HS-27A (cell line): ENCODE results near the gene FAM168A.

Experiments
- DNase-seq: peaks from one replicate; pipeline ENCODE4 v3.0.0-alpha.2; 2012; ENCODE audit warnings: low read depth, missing footprints

Gene FAM168A

DNA sequence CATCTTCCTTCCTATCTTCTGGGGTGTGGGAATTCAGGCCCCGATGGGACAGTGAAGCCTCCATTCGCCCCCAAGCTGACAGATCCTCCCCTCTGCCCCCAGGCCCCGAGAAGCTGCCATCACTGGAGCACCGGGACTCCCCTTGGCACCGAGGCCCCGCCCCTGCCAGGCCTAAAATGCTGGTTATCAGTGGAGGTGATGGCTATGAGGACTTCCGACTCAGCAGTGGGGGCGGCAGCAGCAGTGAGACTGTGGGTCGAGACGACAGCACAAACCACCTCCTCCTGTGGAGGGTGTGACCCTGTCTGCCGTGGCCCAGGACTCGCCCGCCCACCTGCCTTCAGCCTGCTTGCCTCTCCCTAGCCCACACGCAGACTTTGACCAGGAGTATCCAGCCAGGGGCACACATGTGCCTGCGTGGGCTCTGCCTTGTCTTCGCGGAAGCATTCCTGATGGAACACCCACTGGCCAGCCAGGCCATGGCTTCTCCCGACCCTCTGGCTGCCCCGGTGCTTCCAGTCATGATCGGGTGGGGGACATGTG lies 230.4 kb downstream of the FAM168A start:
- DNase-seq: no peak

DNA sequence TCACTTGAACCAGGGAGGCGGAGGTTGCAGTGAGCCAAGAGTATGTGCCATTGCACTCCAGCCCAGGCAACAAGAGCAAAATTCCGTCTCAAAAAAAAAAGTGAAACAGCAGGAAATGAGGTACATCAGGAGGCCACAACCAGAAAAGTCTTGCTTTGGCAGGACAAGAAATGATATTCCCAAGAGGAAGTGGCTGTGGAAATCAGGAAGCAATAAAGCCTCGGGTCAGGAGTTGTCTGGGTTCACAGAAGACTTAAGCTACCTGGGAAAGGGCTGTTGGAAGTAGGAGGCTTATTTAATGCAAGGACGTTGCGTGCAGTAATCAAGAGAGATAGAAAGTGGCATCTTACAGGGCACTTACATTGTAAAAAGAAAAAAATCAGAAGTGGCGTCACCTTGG lies 231.0 kb downstream of the FAM168A start:
- no peak for DNase-seq

DNA sequence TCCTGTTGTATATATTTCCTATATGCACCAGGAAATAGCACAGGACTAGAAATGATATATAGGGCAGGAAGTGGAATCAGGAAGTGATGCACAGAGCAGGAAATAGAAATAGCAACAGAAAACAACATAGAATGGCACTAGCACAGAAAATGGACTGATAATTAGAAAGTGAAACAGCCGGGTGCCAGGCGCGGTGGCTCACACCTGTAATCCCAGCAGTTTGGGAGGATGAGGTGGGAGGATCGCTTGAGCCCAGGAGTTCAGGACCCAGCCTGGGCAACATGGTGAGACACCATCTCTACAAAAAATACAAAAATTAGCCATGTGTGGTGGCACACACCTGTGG lies 231.7 kb downstream of the FAM168A start:
- no peak for DNase-seq

DNA sequence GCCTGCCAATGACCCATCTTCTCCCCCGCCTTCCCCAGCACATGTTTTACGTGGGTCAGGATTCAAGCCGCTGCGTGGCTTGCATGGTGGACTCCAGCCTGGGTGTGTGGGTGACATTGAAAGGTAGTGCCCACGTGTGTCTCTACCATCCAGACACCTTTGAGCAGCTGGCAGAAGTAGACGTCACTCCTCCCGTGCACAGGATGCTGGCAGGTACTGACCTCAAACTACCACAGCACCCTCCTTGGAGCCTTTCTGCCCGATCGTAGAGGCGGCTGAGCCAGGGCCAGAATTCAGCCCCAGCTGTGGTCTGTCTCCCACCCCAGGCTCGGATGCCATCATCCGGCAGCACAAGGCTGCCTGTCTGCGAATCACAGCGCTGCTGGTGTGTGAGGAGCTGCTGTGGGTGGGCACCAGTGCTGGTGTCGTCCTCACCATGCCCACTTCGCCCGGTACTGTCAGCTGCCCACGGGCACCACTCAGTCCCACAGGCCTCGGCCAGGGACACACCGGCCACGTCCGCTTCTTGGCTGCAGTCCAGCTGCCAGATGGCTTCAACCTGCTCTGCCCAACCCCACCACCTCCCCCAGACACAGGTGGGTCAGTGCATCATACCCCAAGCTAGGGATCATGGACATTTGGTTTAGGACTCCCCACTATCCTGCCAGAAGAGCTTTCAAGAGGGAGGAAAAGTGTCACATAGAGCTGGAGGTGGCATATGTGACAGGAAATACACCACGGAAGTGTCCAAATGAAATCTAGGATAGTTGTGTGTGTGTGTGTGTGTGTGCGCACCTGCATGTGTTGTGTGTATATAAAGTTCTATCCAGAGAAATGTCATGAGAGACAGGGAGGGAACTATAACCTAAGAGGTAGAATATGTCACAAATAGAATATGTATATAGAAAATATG lies 232.3 kb downstream of the FAM168A start:
- DNase-seq: no peak

DNA sequence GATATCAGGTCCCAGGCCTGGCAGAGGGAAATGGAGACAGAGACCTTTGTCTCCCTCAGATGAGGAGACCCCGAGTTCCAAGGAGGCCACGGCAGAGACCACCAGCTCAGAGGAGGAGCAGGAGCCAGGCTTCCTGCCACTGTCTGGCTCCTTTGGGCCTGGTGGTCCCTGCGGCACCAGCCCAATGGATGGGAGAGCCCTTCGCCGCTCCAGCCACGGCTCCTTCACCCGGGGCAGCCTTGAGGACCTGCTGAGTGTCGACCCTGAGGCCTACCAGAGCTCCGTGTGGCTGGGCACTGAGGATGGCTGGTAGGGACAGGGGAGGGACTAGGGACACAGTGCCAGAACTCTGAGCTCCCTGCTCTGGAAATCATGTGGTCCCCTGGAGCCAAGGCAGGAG lies 234.8 kb downstream of the FAM168A start:
- DNase-seq: no peak

DNA sequence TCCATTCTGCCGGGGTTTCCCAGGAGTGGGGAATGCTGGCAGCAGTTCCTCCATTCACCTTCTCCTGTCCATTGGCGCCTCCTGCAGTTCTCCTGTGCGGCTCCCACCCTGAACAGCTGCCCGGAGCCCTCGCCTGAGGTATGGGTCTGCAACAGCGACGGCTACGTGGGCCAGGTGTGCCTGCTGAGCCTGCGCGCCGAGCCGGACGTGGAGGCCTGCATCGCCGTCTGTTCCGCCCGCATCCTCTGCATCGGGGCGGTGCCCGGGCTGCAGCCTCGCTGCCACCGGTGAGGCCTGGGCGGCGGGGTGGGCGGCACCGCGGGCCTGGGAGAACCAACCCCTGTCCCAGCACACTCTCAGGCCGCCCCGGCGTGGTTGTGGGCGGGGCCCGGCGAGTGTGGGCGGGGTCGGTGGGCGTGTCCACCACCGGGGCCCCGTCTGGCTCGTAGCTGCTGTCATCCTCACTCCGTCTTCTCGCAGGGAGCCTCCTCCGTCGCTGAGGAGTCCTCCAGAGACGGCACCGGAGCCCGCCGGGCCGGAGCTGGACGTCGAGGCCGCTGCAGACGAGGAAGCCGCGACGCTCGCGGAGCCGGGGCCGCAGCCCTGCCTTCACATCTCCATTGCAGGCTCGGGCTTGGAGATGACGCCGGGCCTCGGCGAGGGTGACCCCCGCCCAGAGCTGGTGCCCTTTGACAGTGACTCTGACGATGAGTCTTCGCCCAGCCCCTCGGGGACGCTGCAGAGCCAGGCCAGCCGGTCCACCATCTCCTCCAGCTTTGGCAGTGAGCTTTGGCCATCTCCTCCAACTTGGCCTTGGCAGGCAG lies 235.7 kb downstream of the FAM168A start:
- DNase-seq: no peak

DNA sequence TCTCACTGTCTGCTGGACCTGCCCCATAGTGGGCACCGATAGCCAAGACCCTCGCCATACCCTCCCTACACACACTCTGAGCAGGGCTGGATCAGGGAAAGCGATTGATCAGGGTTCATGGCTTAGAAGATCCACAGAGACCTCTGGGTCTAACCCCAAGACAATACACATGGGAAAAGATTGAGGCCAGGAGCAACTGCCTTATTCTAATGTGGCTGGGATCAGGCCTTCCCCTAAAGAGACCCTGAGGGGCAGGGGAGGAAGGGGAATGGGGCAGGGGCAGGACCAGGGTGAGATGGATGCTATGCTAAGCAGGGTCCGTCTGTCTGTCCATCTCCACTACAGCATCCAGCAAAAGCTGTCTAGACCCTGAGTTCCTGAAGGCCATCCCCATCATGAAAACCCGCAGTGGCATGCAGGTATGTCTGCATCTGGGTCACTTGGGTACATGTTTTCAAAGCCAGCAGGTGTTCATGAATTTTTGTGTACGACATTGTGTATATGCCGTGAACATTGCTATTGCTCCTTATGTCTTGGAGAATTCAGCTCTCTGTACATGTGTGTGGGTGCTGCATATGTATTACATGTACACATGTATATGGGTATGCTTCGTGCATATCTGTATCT lies 237.1 kb downstream of the FAM168A start:
- DNase-seq: no peak

DNA sequence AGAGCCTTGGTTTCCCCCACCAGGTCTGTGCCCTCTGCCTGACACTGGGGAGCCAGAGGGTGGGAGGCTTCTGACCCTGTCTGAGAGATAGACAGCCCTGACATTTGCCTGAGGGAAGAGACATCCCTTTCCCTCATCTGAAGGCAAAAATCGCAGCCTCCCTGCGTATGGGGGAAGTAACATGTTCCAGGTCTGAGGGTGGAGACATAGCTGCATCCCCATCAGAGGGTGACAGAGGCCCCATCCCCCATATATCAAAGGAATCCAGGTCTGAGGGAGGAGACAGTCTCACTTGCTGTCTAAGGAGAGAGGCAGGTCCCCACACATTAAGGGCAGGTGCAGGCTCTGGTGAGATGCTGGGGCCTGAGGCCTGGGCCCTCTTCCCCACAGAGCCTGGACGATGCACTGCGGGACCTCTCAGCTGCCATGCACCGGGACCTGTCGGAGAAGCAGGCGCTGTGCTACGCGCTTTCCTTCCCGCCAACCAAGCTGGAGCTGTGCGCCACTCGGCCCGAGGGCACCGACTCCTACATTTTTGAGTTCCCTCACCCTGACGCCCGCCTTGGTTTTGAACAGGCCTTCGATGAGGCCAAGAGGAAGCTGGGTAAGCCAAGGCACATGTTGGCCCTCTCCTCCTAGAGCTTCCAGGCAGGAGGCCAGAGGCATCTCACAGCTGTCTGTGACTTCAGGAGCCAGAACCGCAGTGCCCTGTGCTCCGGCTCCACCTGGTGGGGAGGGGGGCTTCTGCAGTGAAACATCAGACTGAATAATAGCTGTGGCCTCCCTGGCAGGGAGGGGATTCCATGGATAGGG lies 237.8 kb downstream of the FAM168A start:
- no peak for DNase-seq

DNA sequence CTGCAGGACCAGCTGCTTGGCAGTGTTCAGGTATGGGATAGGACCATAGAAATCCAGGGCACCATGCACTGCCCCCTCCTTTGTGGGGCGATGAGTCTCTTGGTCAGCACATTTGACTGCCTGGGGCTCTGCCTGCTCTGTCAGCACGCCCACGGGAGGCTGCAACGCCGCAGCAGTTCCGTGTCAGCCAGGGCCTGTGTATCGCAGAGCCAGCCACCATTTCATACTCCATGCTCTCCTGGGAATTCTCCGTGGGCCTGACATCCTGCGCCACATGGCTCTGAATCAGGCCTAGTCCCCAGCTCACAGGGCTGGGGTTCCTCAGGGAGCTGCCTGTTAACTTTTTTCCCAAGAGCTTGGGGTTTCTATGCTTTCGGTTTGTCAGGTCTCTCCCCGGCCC lies 238.6 kb downstream of the FAM168A start:
- DNase-seq: no peak

DNA sequence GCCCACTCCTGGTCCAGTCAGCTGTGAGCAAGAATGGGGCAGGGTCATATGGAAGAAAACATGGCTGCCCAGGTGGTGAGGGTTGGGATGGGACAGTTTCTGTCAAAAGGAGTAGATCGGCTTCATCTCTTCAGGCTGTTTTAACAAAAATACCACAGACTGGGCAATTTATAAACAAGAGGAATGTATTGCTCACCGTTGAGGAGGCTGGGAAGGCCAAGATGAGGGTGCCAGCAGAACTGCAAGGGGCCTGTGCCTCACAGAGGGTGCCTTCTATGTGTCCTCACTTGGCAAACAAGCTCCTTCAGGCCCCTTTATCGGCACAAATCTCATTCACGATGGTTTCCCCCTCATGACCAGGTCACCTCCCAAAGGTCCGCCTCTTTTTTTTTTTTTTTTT lies 239.8 kb downstream of the FAM168A start:
- DNase-seq: no peak

DNA sequence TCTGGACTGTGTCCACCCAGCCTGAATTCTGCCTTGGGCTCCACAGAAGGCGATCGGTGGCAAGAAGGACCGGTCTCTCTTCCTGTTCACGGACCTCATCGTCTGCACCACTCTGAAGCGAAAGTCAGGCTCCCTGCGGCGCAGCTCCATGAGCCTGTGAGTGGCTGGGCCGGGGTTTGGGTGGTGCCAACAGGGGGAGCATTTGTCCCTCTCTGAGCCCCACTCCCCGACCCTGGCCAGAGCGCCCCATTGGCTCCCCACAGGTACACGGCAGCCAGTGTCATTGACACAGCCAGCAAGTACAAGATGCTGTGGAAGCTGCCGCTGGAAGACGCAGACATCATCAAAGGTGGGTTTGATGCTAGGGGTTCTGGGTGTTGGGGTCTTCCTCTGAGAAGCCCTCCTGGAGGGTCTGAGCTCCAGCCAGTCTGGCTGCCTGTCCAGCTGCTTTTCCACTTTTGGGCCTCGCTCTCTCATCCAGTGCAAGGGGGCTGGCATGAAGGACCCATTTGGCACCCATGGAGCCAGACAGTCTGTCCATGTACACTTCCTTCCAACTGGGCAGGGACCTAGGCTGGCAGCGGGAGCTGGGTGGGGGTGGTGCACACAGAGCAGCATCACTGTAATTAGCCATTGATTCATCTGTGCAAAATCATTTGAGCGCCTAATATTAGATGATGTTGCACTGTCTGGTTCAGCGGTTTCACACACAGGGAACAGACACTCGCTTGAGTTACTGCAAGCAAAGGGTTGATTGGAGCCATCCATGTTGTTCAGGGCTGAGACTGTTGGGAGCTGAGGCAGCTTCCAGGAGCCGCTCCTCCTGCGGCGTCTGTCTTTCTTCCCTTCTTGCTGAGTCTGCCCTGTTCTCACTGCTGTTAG lies 240.7 kb downstream of the FAM168A start:
- DNase-seq: no peak

DNA sequence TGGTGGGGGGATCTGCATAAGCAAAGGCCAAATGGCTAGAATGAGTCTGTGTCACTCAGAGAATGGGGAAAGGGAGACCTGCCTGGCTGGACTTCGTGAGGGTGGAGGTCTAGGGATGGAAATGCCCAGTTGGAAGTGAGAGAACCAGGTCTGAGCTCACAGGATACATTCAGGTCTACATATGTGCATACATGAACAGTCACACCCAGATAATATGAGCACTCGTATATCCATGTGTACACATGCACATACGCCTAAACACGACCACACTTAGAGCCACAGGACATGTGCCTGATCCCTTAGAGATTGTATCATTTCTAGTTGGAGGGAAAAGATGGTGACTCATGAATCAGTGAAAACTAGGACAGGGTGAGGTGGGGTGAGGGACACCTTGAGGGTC lies 242.8 kb downstream of the FAM168A start:
- no peak for DNase-seq

DNA sequence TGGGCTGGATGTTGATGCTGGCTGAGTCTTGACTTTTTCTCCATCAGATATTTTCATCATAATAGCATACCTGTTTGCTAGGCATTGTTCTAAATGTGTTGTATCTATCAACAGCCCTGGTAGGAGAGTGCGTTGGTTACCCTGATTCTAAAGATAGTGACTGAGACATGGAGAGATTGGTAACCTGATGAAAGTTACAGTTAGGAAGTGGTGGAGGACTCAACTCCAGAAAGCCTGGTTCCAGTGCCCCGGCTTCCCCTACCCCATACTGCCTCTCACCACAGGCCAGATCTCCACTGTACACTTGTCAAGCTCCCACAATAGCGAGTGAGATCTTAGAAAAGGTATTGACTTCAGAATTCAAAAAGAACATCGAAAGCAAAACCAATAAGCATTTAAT lies 244.5 kb downstream of the FAM168A start:
- DNase-seq: no peak

DNA sequence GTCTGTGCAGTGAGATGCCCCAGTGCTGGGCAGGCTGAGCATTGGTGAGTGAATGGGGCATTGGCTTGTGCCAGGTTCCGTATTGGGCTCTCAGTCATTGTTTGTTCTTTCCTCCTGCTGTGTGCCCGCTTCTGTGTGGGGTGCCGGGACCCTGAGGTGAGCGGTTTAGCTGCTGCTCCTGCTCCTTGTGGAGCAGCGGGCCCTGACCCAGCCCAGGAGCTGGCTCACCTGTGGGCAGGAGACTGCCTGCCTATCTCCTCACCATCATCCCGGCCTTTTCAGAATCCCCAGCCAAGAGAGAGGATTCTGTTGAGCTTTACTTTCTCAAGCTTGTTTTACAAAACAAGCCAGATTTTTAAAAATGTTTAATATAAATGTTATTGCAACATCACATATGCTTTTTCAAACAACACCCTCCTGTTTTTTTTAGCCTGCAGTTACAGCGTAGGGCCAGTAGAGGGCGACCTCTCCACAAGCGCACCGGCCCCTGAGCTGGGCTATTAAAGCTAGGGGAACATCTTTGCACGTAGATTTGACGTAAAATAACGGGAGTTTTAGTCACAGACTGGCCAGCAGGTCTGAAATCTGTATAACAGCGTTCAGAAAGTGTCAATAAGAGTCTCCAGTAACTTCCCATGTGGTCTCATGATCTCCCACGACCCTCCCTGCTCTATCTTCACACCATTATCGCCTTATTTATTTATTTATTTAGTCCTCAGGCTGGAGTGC lies 246.8 kb downstream of the FAM168A start:
- DNase-seq: peak; percentile 36
